Ishikawa (cell line): Measurements from ENCODE around the gene LRRC72.

Experiments
- CEBPB ChIP-seq: IDR thresholded peaks from 2 replicates; pipeline ENCODE4 v1.6.1; 2012
- CREB1 ChIP-seq: IDR thresholded peaks from 2 replicates; pipeline ENCODE4 v1.6.1; 2012; ENCODE audit warnings: low read depth
- EGR1 ChIP-seq: IDR thresholded peaks from 2 replicates; pipeline ENCODE4 v1.6.1; 2012
- EP300 ChIP-seq: IDR thresholded peaks from 2 replicates; pipeline ENCODE4 v1.6.1; 2012; ENCODE audit warnings: borderline replicate concordance
- FOXM1 ChIP-seq: IDR thresholded peaks from 2 replicates; pipeline ENCODE4 v1.6.1; 2012; ENCODE audit warnings: low read depth, borderline replicate concordance
- MAX ChIP-seq: IDR thresholded peaks from 2 replicates; pipeline ENCODE4 v1.6.1; 2012
- NFIC ChIP-seq: IDR thresholded peaks from 2 replicates; pipeline ENCODE4 v1.6.1; 2012
- RAD21 ChIP-seq: IDR thresholded peaks from 2 replicates; pipeline ENCODE4 v1.6.1; 2012; ENCODE audit warnings: low read depth
- REST ChIP-seq: IDR thresholded peaks from 2 replicates; pipeline ENCODE4 v1.6.1; 2012; ENCODE audit warnings: low read depth, mild to moderate bottlenecking
- TAF1 ChIP-seq: IDR thresholded peaks from 2 replicates; pipeline ENCODE4 v1.6.1; 2012; ENCODE audit warnings: low read depth, mild to moderate bottlenecking
- TCF12 ChIP-seq: IDR thresholded peaks from 2 replicates; pipeline ENCODE4 v1.6.1; 2012; ENCODE audit warnings: low read depth
- TEAD4 ChIP-seq: IDR thresholded peaks from 2 replicates; pipeline ENCODE4 v1.6.1; 2012
- USF1 ChIP-seq: IDR thresholded peaks from 2 replicates; pipeline ENCODE4 v1.6.1; 2012
- YY1 ChIP-seq: IDR thresholded peaks from 2 replicates; pipeline ENCODE4 v1.6.1; 2012; ENCODE audit warnings: low read depth
- ZBTB7A ChIP-seq: IDR thresholded peaks from 2 replicates; pipeline ENCODE4 v1.6.1; 2012; ENCODE audit warnings: low read depth

LRRC72 gene

GRCh38 chr7:16492513-16493062 is 34.0 kb upstream of the LRRC72 start:
- TF ChIP-seq FOXM1: no peak
- TF ChIP-seq TEAD4: 0 out of 2 replicates have a peak, but pooled peaks have one; percentile 5

GRCh38 chr7:16493266-16493665 is 33.4 kb upstream of the LRRC72 start:
- TF ChIP-seq FOXM1: no peak
- TF ChIP-seq RAD21: no peak
- no peak for TF ChIP-seq ZBTB7A
- no peak for TF ChIP-seq TAF1
- no peak for TF ChIP-seq CEBPB
- TF ChIP-seq TEAD4: no peak
- TF ChIP-seq USF1: no peak
- TF ChIP-seq TCF12: no peak
- TF ChIP-seq NFIC: no peak
- TF ChIP-seq REST: no peak
- TF ChIP-seq EP300: no peak
- TF ChIP-seq CREB1: no peak
- TF ChIP-seq MAX: no peak
- TF ChIP-seq YY1: no peak
- no peak for TF ChIP-seq EGR1

- TF ChIP-seq EP300: no peak
Observed at GRCh38 chr7:16494551-16494950, 32.1 kb upstream of the LRRC72 start.

DNA sequence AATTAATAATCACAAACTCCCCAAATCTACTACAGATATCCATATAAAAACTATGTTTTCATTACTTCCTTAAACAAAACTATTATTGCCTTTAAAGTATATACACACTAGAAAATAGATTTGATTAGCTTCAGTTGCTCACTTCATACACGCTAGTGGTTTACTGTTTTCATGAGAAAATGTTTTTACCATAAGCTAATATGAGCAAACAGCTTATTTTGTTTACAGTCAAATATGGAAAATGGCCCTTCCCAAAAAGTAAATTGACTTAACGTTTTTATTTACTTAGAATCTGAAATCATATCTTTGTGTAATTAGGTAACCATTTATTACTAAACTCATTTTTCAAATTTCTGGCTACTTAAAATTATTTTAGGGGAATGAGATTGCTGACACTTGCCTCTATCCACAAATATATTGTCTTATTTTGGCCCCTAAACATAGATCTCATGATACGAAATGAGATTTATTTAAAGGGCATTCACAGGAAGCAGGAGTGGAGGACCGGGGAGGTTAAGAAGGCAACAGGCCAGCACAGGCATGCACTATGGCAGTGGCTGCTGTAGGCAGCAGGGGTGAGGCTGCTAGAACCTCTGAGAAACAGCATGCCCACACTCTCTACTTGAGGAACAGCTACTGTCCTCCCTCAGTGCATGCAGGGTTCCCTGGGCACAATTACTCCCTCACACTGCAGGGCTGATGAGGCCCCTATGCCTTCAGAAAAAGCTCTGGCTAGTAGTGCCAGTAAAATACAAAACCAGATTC is 31.5 kb upstream of the LRRC72 start:
- TF ChIP-seq TEAD4 (no peak), NFIC (no peak), TCF12 (no peak), REST (no peak)

- no peak for TF ChIP-seq TAF1
- TF ChIP-seq NFIC: no peak
- TF ChIP-seq CEBPB: no peak
- TF ChIP-seq TCF12: no peak
- no peak for TF ChIP-seq TEAD4
- TF ChIP-seq FOXM1: no peak
- no peak for TF ChIP-seq USF1
- no peak for TF ChIP-seq CREB1
- no peak for TF ChIP-seq ZBTB7A
- no peak for TF ChIP-seq REST
- TF ChIP-seq RAD21: no peak
- TF ChIP-seq MAX: no peak
- no peak for TF ChIP-seq EP300
- TF ChIP-seq YY1: no peak
- no peak for TF ChIP-seq EGR1
Observed at GRCh38 chr7:16498122-16498521, 28.5 kb upstream of the LRRC72 start.
